Astrocyte (in vitro differentiated cells and primary cell): ENCODE results near the gene TMEM256.

Experiments used
- CTCF ChIP-seq: IDR thresholded peaks from 2 replicates; pipeline ENCODE4 v1.5.1; 2011; ENCODE audit warnings: low read depth, mild to moderate bottlenecking, inconsistent platforms, low read length, moderate library complexity; ENCODE audit not compliant: insufficient read depth
- EZH2 ChIP-seq: IDR thresholded peaks from 2 replicates; pipeline ENCODE4 v1.6.1; 2012; ENCODE audit warnings: mild to moderate bottlenecking, low read length, inconsistent platforms; ENCODE audit not compliant: insufficient read depth

GRCh38 chr17:7356756-7357155, 47.1 kb downstream of the TMEM256 start:
- TF ChIP-seq CTCF (no peak), EZH2 (no peak)
